Spleen (tissue), 11 donors: ENCODE measurements around the gene EMC1. TPM values are rescaled to one million over a fixed set of nuclear protein-coding genes. Genes with fewer than 3 reads are reported as not detected.

Source experiments
- DNase-seq: peaks from one replicate; pipeline ENCODE4 v3.0.0-alpha.2; 2020
- H3K27ac ChIP-seq, 8 donors: fragments of 200-600 bp; sonication (generic) in 7 of 8; 1 replicate in 4 of 8; 2 replicates in 4 of 8; pipeline versions ENCODE4 v1.5.0 to v1.8.0; 2016 to 2021; ENCODE audit warnings: inconsistent platforms in 4 of 8, mild to moderate bottlenecking in 4 of 8, moderate library complexity in 1 of 8
- H3K27me3 ChIP-seq, 7 donors: fragments of 200-600 bp; sonication (generic) in 6 of 7; replicated peaks in 1 of 7; 1 replicate in 4 of 7; 2 replicates in 3 of 7; pipeline versions ENCODE4 v1.5.0 to v1.8.0; 2016 to 2021; ENCODE audit warnings: inconsistent platforms in 3 of 7, mild to moderate bottlenecking in 1 of 7
- H3K36me3 ChIP-seq, 6 donors: fragments of 200-600 bp; sonication (generic) in 5 of 6; 1 replicate in 4 of 6; 2 replicates in 2 of 6; pipeline versions ENCODE4 v1.5.0 to v1.8.0; 2016 to 2021; ENCODE audit warnings: inconsistent platforms in 2 of 6
- H3K4me1 ChIP-seq, 6 donors: fragments of 200-600 bp; sonication (generic) in 5 of 6; 1 replicate in 3 of 6; 2 replicates in 3 of 6; pipeline versions ENCODE4 v1.5.0 to v1.8.0; 2016 to 2021; ENCODE audit warnings: inconsistent platforms in 3 of 6
- H3K4me3 ChIP-seq, 8 donors: fragments of 200-600 bp; sonication (generic) in 7 of 8; 1 replicate in 4 of 8; 2 replicates in 4 of 8; pipeline versions ENCODE4 v1.5.0 to v1.8.0; 2016 to 2021; ENCODE audit warnings: inconsistent platforms in 4 of 8, mild to moderate bottlenecking in 4 of 8, moderate library complexity in 2 of 8
- H3K9me3 ChIP-seq, 8 donors: fragments of 200-600 bp; sonication (generic) in 7 of 8; 1 replicate in 4 of 8; 2 replicates in 4 of 8; pipeline versions ENCODE4 v1.5.0 to v1.8.0; 2016 to 2021; ENCODE audit warnings: inconsistent platforms in 4 of 8
- POLR2A ChIP-seq, 3 donors: fragments of 450-650 bp; IDR thresholded peaks; one replicate each; pipeline ENCODE4 v1.5.1; 2017; ENCODE audit warnings: antibody characterized with exemption in 3 of 3, mild to moderate bottlenecking in 1 of 3
- POLR2AphosphoS5 ChIP-seq, 3 donors: sonication (generic); formaldehyde crosslinking; IDR thresholded peaks; one replicate each; pipeline ENCODE4 v1.5.1; 2017; ENCODE audit warnings: antibody characterized with exemption in 3 of 3
- WGBS, 5 donors: extraction: QIAGEN DNeasy Blood & Tissue Kit in 3 of 5; methylation state at CpG; one replicate each; pipeline versions ENCODE4 v1.1.5 to v1.1.7; 2013 to 2018; 5-methylcytosine and 5-hydroxymethylcytosine counted together
- intact Hi-C: fragments of 100-400 bp; cut with DNase I; formaldehyde crosslinking; loops from one replicate; pipeline ENCODE4 v1.15.0; 2023; ENCODE audit warnings: low total_unique reads
- polyA plus RNA-seq, 3 donors: library from polyadenylated mRNA; stranded (reverse); fragments of 200-250 nt; gene quantifications; one replicate each; pipeline ENCODE4 v1.2.1, GENCODE V29; 2013
- total RNA-seq, 7 donors: library from RNA; depleted of rRNA in 3 of 7; stranded (reverse); fragments of >200 nt in 3 of 7; fragmentation: NEBNext Ultra II Directional in 4 of 7; extraction: Animal tissue kit (Norgen Biotek cat#: 25700) in 4 of 7; gene quantifications; one replicate each; pipeline versions ENCODE4 v1.1.0 to v1.2.1, GENCODE V29; 2016 to 2021
- TF ChIP-seq, protein P1 (sequence below), 11 experiments: fragments of 200-600 bp in 7 of 11; fragments of 450-650 bp in 4 of 11; sonication (generic) in 4 of 11; IDR thresholded peaks in 8 of 11; conservative IDR thresholded peaks in 3 of 11; 1 replicate in 7 of 11; 2 replicates in 4 of 11; pipeline versions ENCODE4 v1.4.0 to v1.8.0; 2016 to 2021; ENCODE audit warnings: antibody characterized with exemption in 11 of 11, inconsistent platforms in 4 of 11, mild to moderate bottlenecking in 1 of 11
- donor health status: healthy with polysubstance abuse.
- donor health status: DM: no; HTN: no; CAD: no; lungs with moderate emphysema.
- donor health status: DM: no; HTN: no; CAD: no.
- donor health status: Bipolar disorder and iron deficiency.
- donor health status: healthy.
- donor health status: DM: no; HTN: no; CAD: no.
- donor health status: DM: yes; HTN: yes; CAD: no.

The EMC1 gene
- total and polyA plus RNA-seq, 10 donors, result 5.1 to 45.6 (median 28.6) TPM

DNA sequence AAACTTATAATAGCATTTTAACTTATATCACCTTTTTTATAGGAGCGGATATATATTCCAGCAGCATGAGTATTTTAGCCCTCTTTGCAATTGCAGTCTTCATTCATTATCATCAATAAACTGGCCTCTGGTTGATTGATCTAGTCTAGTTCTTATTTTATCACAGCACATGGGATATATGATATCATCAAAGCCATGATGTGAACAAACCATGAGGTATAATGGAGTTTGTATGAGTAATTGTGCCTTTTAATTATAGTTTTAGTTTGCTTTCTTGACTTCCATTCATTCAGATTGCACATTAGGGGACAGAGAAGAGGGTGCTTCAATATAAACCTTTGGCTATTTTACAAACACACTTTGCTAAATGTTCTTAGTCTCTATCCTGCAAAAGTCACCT, 37.7 kb downstream of the EMC1 start:
- 97 to 100% (median 97%) methylated on average over 1 of the region's 1 CpG for WGBS, 5 donors
- Histone ChIP-seq H3K4me3 (no peak overlapping the region), H3K27me3 (no peaks in the 10 kb centered on the region), H3K9me3 (no peaks in the 10 kb centered on the region), H3K27ac (no peak overlapping the region), H3K36me3 (peaks cover 0 to 61% (median 18%) of the 10 kb centered on the region in 6 donors), H3K4me1 (peaks cover 24 to 64% (median 36%) of the 10 kb centered on the region in 6 donors)
- intact Hi-C loops, result no loop called here
- DNase-seq, result no peak
- TF ChIP-seq, protein P1, sequence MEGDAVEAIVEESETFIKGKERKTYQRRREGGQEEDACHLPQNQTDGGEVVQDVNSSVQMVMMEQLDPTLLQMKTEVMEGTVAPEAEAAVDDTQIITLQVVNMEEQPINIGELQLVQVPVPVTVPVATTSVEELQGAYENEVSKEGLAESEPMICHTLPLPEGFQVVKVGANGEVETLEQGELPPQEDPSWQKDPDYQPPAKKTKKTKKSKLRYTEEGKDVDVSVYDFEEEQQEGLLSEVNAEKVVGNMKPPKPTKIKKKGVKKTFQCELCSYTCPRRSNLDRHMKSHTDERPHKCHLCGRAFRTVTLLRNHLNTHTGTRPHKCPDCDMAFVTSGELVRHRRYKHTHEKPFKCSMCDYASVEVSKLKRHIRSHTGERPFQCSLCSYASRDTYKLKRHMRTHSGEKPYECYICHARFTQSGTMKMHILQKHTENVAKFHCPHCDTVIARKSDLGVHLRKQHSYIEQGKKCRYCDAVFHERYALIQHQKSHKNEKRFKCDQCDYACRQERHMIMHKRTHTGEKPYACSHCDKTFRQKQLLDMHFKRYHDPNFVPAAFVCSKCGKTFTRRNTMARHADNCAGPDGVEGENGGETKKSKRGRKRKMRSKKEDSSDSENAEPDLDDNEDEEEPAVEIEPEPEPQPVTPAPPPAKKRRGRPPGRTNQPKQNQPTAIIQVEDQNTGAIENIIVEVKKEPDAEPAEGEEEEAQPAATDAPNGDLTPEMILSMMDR (IDR thresholded peaks at IDR 0.05 in 8 of 11, conservative IDR thresholded peaks at IDR 0.05 in 3 of 11), result no peak
- TF ChIP-seq POLR2AphosphoS5 (IDR thresholded peaks at IDR 0.05) (no peak), POLR2A (IDR thresholded peaks at IDR 0.05) (no peak)

DNA sequence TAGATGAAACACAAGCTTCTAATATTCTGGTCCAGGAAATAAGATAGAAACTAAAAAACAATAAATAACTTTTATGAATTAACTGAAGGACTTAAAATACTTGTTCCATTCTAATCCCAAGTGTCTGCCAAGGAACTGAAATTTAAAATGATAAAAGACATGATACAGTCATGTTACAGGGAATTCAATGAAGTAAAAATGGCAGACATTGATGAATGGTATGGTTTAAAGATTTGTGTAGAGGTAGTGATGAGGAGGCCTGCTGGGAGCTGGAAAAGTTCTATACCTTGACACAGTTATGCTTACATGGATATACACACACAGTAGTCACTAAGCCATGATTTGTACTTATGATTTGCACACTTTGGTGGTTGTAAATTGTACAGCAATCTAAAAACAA, 39.2 kb downstream of the EMC1 start:
- TF ChIP-seq, protein P1 (IDR thresholded peaks at IDR 0.05 in 8 of 11, conservative IDR thresholded peaks at IDR 0.05 in 3 of 11), result no peak
- TF ChIP-seq POLR2A (IDR thresholded peaks at IDR 0.05), result no peak
- no peak for TF ChIP-seq POLR2AphosphoS5 (IDR thresholded peaks at IDR 0.05)
- intact Hi-C loops, result no loop called here
- Histone ChIP-seq H3K4me1 (peaks cover 36 to 78% (median 50%) of the 10 kb centered on the region in 6 donors), H3K36me3 (peaks cover 0 to 46% (median 6%) of the 10 kb centered on the region in 6 donors), H3K4me3 (no peak overlapping the region), H3K27ac (no peak overlapping the region), H3K27me3 (no peaks in the 10 kb centered on the region), H3K9me3 (no peaks in the 10 kb centered on the region)
- DNase-seq, result no peak

DNA sequence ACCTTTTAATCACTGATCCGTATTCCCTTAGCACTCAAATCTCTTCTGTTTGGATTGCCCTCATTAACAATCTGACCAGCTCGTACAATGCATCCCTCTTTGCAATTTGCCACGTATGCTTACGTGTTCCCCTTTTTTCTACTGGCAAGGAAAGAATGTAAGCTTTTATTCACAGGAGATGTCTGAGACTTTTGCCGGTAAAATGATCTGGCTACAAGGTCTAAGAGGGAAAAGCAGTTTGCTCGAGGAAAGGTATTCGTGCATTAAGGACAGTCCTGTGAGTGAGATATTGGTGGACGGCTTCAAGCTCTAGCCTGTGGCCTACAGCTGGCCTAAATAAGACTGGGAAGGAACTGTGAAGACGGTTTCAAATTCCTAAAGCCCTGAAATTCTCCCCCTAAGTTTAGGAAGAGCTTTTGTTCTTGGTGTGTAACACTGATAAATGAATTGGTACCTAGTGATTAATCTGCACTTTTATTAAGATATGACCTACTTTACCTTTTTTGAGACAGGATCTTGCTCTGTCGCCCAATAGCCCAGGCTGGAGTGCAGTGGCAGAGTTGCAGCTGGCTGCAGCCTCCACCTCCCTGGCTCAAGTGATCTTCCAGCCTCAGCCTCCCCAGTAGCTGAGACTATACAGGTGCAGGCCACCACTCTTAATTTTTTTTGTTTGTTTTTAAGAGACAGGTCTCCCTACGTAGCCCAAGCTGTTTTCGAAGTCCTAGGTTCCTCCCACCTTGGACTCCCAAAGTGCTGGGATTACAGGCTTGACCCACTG, 40.4 kb downstream of the EMC1 start:
- peaks cover 45 to 90% (median 60%) of the 10 kb centered on the region in 6 donors for H3K4me1 ChIP-seq
- 15 to 21% (median 17%) methylated on average over 12 of the region's 12 CpGs for WGBS, 5 donors
- DNase-seq, result no peak
- no peaks in the 10 kb centered on the region for H3K27me3 ChIP-seq
- peak overlapping the region; percentile 67 to 97 (median 84) for H3K4me3 ChIP-seq
- H3K9me3 ChIP-seq, result no peaks in the 10 kb centered on the region
- peaks cover 0 to 34% (median 2%) of the 10 kb centered on the region in 6 donors for H3K36me3 ChIP-seq
- TF ChIP-seq, protein P1 (IDR thresholded peaks at IDR 0.05 in 8 of 11, conservative IDR thresholded peaks at IDR 0.05 in 3 of 11), result no peak
- no peak for TF ChIP-seq POLR2AphosphoS5 (IDR thresholded peaks at IDR 0.05)
- no peak for TF ChIP-seq POLR2A (IDR thresholded peaks at IDR 0.05)
- H3K27ac ChIP-seq, result peak overlapping the region; percentile 93 to 98 (median 97)
- intact Hi-C loops, result no loop called here

DNA sequence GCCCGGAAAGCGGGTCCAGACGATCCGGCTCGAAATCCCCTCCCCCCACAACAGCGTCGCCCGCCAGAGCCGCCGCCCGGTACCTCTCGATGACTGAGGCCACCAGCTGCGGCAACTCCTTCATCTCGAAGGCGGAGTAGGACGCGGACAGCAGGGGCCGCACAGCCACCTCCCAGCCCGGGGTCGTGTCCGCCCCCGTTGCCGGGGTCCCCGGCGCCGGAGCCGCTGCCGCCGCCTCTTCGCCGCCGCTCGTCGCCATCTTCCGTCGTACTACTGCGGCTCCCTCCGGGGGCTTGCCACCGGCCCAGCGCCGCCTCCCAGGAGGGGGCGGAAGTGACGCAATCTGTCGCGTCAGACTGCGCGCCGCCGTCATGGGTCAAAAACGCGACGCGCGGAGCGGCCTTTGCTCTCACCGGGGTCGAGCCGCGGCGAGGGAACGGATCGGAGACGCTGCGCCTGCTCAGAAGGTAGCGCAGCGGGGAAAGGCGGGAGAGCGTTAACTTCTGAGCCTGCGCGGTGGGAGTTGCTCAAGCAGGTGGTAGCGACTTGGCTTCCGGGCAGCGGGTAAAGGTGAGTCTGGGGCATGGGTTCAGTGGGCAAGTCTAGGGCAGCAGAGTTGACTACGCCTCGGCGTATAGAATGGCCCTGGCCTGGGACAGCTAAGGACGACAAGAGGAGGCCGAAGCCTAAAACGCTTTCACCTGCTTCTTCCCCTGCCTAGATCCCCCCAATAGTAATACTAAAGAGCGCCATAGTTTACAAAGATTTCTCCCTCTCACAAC, 41.1 kb downstream of the EMC1 start, which contains the start of gene UBR4:
Gene UBR4, minus strand, starts transcription at position 277 of the 782 bp plus-strand sequence. Its CDS starts 18 bp downstream, at position 259.
- H3K4me1 ChIP-seq, result peaks cover 52 to 92% (median 68%) of the 10 kb centered on the region in 6 donors

More for the DNA sequence above, 41.1 kb downstream of the EMC1 start, which contains the start of gene UBR4:
- Histone ChIP-seq H3K27ac (peak within 1 kb of the TSS; percentile 93 to 98 (median 97)), H3K9me3 (no peaks in the 10 kb centered on the region), H3K27me3 (no peaks in the 10 kb centered on the region), H3K4me3 (peak within 1 kb of the TSS; percentile 67 to 97 (median 84)), H3K36me3 (peaks cover 0 to 27% (median 2%) of the 10 kb centered on the region in 6 donors)
- intact Hi-C loops, result no loop called here
- peak; percentile 98 for DNase-seq
- TF ChIP-seq, protein P1 (IDR thresholded peaks at IDR 0.05 in 8 of 11, conservative IDR thresholded peaks at IDR 0.05 in 3 of 11), result peak in 5 of 11 experiments; percentile 7 to 24 (median 9)
- peak; percentile 73 to 92 (median 76) for TF ChIP-seq POLR2A (IDR thresholded peaks at IDR 0.05)
- TF ChIP-seq POLR2AphosphoS5 (IDR thresholded peaks at IDR 0.05), result peak; percentile 98 to 99 (median 99)
- WGBS, 5 donors, result 0% methylated on average over 53 to 80 of the region's 80 CpGs
